SKM-1 (cell line): ENCODE measurements around the gene AGTPBP1.

Experiments used
- DNase-seq: peaks from one replicate; lab custom pipeline; 2025; ENCODE audit not compliant: unreplicated experiment; lab: John Stamatoyannopoulos, UW

The AGTPBP1 gene

GRCh38 chr9:85502815-85503655 lies 238.7 kb downstream of the AGTPBP1 start:
- DNase-seq, result no peak

DNA sequence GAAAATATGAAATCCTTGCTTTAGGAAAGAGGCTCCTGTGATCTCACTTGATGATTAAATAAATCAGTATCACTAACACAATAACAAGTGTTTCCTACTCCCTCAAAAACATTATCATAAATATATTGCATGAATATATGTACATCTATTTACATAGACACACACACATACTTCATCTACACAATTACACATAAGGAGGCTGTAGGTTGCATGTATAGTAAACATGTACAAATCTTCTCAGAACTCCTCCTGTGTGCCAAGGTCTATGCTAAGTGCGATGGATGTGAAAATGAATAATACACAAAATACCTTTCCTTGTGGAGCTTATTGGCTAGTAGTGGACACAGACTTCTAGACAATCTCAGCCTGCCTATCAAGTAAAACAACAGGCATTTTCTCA lies 239.9 kb downstream of the AGTPBP1 start:
- no peak for DNase-seq

DNA sequence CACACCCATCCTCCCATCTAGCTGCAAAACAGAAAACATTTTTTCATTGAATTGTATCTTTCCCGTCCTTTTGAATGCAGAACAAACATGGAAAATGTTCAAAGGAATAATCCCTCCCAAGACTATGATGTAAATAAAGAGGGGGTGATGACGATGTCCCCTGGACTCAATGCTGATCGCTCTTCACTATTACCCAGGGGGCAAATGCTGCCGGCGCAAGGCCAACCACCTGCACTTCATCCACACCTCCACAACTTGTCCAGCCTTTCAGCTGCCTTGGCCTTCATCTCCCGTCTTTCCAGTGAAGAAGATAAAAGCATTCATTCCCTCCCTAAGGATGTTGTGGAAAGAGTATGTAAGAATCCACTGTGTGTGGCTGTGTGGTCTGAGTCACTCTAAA lies 240.3 kb downstream of the AGTPBP1 start:
- no peak for DNase-seq
